Dendritic cell treated with granulocyte-macrophage colony-stimulating factor and Interleukin-4, amounts not matched to agents 40 ng/mL and 50 ng/mL, for 4 days (primary cell): Measurements from ENCODE around the gene USF2.
A peak's percentile ranks its signal among the peaks of the same experiment; 100 is the strongest.

ENCODE experiments used
- H3K27ac Mint-ChIP-seq: one replicate; pipeline ENCODE4 v1.8.0; 2022; ENCODE audit warnings: mild to moderate bottlenecking, mixed read lengths
- H3K27me3 Mint-ChIP-seq: one replicate; pipeline ENCODE4 v1.8.0; 2022; ENCODE audit warnings: mild to moderate bottlenecking, mixed read lengths
- H3K36me3 Mint-ChIP-seq: one replicate; pipeline ENCODE4 v1.8.0; 2022; ENCODE audit warnings: low read depth, mixed read lengths
- H3K4me1 Mint-ChIP-seq: one replicate; pipeline ENCODE4 v1.8.0; 2022; ENCODE audit warnings: low read depth, mixed read lengths
- H3K4me3 Mint-ChIP-seq: one replicate; pipeline ENCODE4 v1.8.0; 2022; ENCODE audit warnings: mild to moderate bottlenecking, moderate library complexity, mixed read lengths
- H3K9me3 Mint-ChIP-seq: one replicate; pipeline ENCODE4 v1.8.0; 2022; ENCODE audit warnings: mixed read lengths
- intact Hi-C: fragments of 100-400 bp; cut with micrococcal nuclease; formaldehyde crosslinking; loops from one replicate; pipeline ENCODE4 v1.15.0; 2022

USF2 gene

GRCh38 chr19:35310811-35311465, 42.2 kb downstream of the USF2 start:
- H3K27me3 Mint-ChIP-seq = peaks cover 19% of the 10 kb centered on the region
- H3K4me1 Mint-ChIP-seq = peaks cover 50% of the 10 kb centered on the region
- H3K9me3 Mint-ChIP-seq = no peaks in the 10 kb centered on the region
- peak overlapping the region; percentile 48 for H3K27ac Mint-ChIP-seq
- H3K36me3 Mint-ChIP-seq = no peaks in the 10 kb centered on the region
- intact Hi-C loops = no loop called here
- no peak overlapping the region for H3K4me3 Mint-ChIP-seq

GRCh38 chr19:35311901-35312665, 43.3 kb downstream of the USF2 start:
- H3K36me3 Mint-ChIP-seq = no peaks in the 10 kb centered on the region
- H3K4me3 Mint-ChIP-seq = no peak overlapping the region
- H3K9me3 Mint-ChIP-seq = no peaks in the 10 kb centered on the region
- peaks cover 44% of the 10 kb centered on the region for H3K4me1 Mint-ChIP-seq
- H3K27ac Mint-ChIP-seq = peak overlapping the region; percentile 48
- intact Hi-C loops = no loop called here
- peaks cover 19% of the 10 kb centered on the region for H3K27me3 Mint-ChIP-seq

GRCh38 chr19:35313587-35313986, 44.8 kb downstream of the USF2 start:
- intact Hi-C loops = no loop called here

GRCh38 chr19:35314031-35314430, 45.3 kb downstream of the USF2 start:
- Mint-ChIP-seq H3K27me3 (peaks cover 14% of the 10 kb centered on the region), H3K4me3 (no peak overlapping the region), H3K9me3 (no peaks in the 10 kb centered on the region), H3K27ac (no peak overlapping the region), H3K4me1 (peaks cover 51% of the 10 kb centered on the region), H3K36me3 (no peaks in the 10 kb centered on the region)
- intact Hi-C loops = no loop called here

More at GRCh38 chr19:35313587-35313986, 44.8 kb downstream of the USF2 start:
- Mint-ChIP-seq H3K27ac (peak overlapping the region; percentile 31), H3K4me3 (no peak overlapping the region), H3K27me3 (peaks cover 14% of the 10 kb centered on the region), H3K36me3 (no peaks in the 10 kb centered on the region), H3K4me1 (peaks cover 46% of the 10 kb centered on the region), H3K9me3 (no peaks in the 10 kb centered on the region)

- intact Hi-C loops = loop anchor here (5.0 kb wide), 1 partner anchor 33 kb away; the partner anchor contains the start of gene HAMP
- H3K9me3 Mint-ChIP-seq = no peaks in the 10 kb centered on the region
- H3K36me3 Mint-ChIP-seq = no peaks in the 10 kb centered on the region
- no peak overlapping the region for H3K27ac Mint-ChIP-seq
- H3K4me3 Mint-ChIP-seq = no peak overlapping the region
- H3K4me1 Mint-ChIP-seq = peaks cover 58% of the 10 kb centered on the region
- H3K27me3 Mint-ChIP-seq = peaks cover 12% of the 10 kb centered on the region
Measured at GRCh38 chr19:35314858-35315470, 46.2 kb downstream of the USF2 start.

- peak overlapping the region; percentile 65 for H3K27ac Mint-ChIP-seq
- H3K4me3 Mint-ChIP-seq = no peak overlapping the region
- peaks cover 6% of the 10 kb centered on the region for H3K27me3 Mint-ChIP-seq
- H3K9me3 Mint-ChIP-seq = no peaks in the 10 kb centered on the region
- intact Hi-C loops = loop anchor here (5.0 kb wide), 1 partner anchor 34 kb away; the partner anchor contains the start of gene HAMP
- peaks cover 67% of the 10 kb centered on the region for H3K4me1 Mint-ChIP-seq
- no peaks in the 10 kb centered on the region for H3K36me3 Mint-ChIP-seq
Measured at GRCh38 chr19:35315883-35316282, 47.1 kb downstream of the USF2 start.

GRCh38 chr19:35316560-35316959, 47.8 kb downstream of the USF2 start:
- no peak overlapping the region for H3K4me3 Mint-ChIP-seq

GRCh38 chr19:35317464-35318043, 48.8 kb downstream of the USF2 start:
- intact Hi-C loops = loop anchor here (5.0 kb wide), 1 partner anchor 35 kb away; the partner anchor contains the start of gene HAMP
- H3K9me3 Mint-ChIP-seq = peaks cover 8% of the 10 kb centered on the region
- peaks cover 2% of the 10 kb centered on the region for H3K27me3 Mint-ChIP-seq
- no peaks in the 10 kb centered on the region for H3K36me3 Mint-ChIP-seq
- peak overlapping the region; percentile 24 for H3K4me3 Mint-ChIP-seq
- peak overlapping the region; percentile 91 for H3K27ac Mint-ChIP-seq
- H3K4me1 Mint-ChIP-seq = peaks cover 74% of the 10 kb centered on the region

More at GRCh38 chr19:35316560-35316959, 47.8 kb downstream of the USF2 start:
- intact Hi-C loops = loop anchor here (5.0 kb wide), 1 partner anchor 34 kb away; the partner anchor contains the start of gene HAMP
- Mint-ChIP-seq H3K4me1 (peaks cover 70% of the 10 kb centered on the region), H3K36me3 (no peaks in the 10 kb centered on the region), H3K9me3 (no peaks in the 10 kb centered on the region), H3K27me3 (peaks cover 5% of the 10 kb centered on the region), H3K27ac (peak overlapping the region; percentile 65)

GRCh38 chr19:35318679-35319448, 50.1 kb downstream of the USF2 start:
- Mint-ChIP-seq H3K4me1 (peaks cover 67% of the 10 kb centered on the region), H3K27ac (peak overlapping the region; percentile 91), H3K4me3 (peak overlapping the region; percentile 49), H3K27me3 (peaks cover 2% of the 10 kb centered on the region), H3K9me3 (peaks cover 8% of the 10 kb centered on the region), H3K36me3 (no peaks in the 10 kb centered on the region)
- intact Hi-C loops = loop anchor here (5.0 kb wide), 1 partner anchor 37 kb away; the partner anchor contains the start of gene HAMP

- Mint-ChIP-seq H3K27ac (peak overlapping the region; percentile 91), H3K9me3 (peaks cover 8% of the 10 kb centered on the region), H3K4me3 (no peak overlapping the region), H3K36me3 (no peaks in the 10 kb centered on the region), H3K27me3 (peaks cover 2% of the 10 kb centered on the region), H3K4me1 (peaks cover 68% of the 10 kb centered on the region)
- intact Hi-C loops = no loop called here
Measured at GRCh38 chr19:35320065-35320713, 51.4 kb downstream of the USF2 start.

- H3K27me3 Mint-ChIP-seq = no peaks in the 10 kb centered on the region
- H3K36me3 Mint-ChIP-seq = no peaks in the 10 kb centered on the region
- H3K4me1 Mint-ChIP-seq = peaks cover 61% of the 10 kb centered on the region
- intact Hi-C loops = no loop called here
- H3K27ac Mint-ChIP-seq = peak overlapping the region; percentile 58
- no peak overlapping the region for H3K4me3 Mint-ChIP-seq
- peaks cover 8% of the 10 kb centered on the region for H3K9me3 Mint-ChIP-seq
Measured at GRCh38 chr19:35321291-35321690, 52.5 kb downstream of the USF2 start.

GRCh38 chr19:35322014-35322413, 53.3 kb downstream of the USF2 start:
- peaks cover 59% of the 10 kb centered on the region for H3K4me1 Mint-ChIP-seq
- H3K9me3 Mint-ChIP-seq = peaks cover 8% of the 10 kb centered on the region
- peak overlapping the region; percentile 58 for H3K27ac Mint-ChIP-seq
- intact Hi-C loops = no loop called here
- no peak overlapping the region for H3K4me3 Mint-ChIP-seq
- no peaks in the 10 kb centered on the region for H3K36me3 Mint-ChIP-seq
- no peaks in the 10 kb centered on the region for H3K27me3 Mint-ChIP-seq

- H3K27me3 Mint-ChIP-seq = peaks cover 11% of the 10 kb centered on the region
- H3K36me3 Mint-ChIP-seq = no peaks in the 10 kb centered on the region
- H3K27ac Mint-ChIP-seq = no peak overlapping the region
- H3K4me3 Mint-ChIP-seq = no peak overlapping the region
- H3K9me3 Mint-ChIP-seq = no peaks in the 10 kb centered on the region
- intact Hi-C loops = no loop called here
- peaks cover 26% of the 10 kb centered on the region for H3K4me1 Mint-ChIP-seq
Measured at GRCh38 chr19:35327642-35328041, 58.9 kb downstream of the USF2 start.
